ENCODE data around the gene TSEN54.

TSEN54 gene

DNA sequence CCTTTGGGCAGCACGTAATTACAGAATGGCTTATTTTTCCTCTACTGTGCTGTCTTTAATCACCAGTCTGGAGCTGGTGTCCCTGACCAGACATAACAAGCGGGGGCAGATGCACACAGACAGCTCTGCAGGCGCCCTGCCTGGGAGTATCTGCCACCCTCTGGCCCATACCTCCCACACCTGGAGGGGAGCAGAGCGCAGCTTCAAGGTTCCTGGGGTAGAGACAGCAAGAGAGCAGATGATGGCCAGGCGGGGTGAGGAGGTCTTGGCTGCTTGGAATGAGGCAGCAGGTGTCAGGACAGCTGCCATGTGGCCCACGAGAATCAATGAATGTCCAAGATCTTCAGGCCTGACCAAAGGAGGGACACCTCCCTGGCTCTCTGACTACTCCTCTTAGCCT, 36.0 kb upstream of the TSEN54 start:
- no peak overlapping the region for H3K4me3 ChIP-seq (ENCODE audit: low read depth, low read length)
- TF ChIP-seq, protein P1, sequence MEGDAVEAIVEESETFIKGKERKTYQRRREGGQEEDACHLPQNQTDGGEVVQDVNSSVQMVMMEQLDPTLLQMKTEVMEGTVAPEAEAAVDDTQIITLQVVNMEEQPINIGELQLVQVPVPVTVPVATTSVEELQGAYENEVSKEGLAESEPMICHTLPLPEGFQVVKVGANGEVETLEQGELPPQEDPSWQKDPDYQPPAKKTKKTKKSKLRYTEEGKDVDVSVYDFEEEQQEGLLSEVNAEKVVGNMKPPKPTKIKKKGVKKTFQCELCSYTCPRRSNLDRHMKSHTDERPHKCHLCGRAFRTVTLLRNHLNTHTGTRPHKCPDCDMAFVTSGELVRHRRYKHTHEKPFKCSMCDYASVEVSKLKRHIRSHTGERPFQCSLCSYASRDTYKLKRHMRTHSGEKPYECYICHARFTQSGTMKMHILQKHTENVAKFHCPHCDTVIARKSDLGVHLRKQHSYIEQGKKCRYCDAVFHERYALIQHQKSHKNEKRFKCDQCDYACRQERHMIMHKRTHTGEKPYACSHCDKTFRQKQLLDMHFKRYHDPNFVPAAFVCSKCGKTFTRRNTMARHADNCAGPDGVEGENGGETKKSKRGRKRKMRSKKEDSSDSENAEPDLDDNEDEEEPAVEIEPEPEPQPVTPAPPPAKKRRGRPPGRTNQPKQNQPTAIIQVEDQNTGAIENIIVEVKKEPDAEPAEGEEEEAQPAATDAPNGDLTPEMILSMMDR (IDR thresholded peaks at IDR 0.05; ENCODE audit: low read depth, low read length) = no peak
- DNase-seq (ENCODE audit: low read depth, low spot score) = no peak
- in situ Hi-C loops (cut with HindIII; ENCODE audit: low sequenced_read_pairs) = no loop called here

DNA sequence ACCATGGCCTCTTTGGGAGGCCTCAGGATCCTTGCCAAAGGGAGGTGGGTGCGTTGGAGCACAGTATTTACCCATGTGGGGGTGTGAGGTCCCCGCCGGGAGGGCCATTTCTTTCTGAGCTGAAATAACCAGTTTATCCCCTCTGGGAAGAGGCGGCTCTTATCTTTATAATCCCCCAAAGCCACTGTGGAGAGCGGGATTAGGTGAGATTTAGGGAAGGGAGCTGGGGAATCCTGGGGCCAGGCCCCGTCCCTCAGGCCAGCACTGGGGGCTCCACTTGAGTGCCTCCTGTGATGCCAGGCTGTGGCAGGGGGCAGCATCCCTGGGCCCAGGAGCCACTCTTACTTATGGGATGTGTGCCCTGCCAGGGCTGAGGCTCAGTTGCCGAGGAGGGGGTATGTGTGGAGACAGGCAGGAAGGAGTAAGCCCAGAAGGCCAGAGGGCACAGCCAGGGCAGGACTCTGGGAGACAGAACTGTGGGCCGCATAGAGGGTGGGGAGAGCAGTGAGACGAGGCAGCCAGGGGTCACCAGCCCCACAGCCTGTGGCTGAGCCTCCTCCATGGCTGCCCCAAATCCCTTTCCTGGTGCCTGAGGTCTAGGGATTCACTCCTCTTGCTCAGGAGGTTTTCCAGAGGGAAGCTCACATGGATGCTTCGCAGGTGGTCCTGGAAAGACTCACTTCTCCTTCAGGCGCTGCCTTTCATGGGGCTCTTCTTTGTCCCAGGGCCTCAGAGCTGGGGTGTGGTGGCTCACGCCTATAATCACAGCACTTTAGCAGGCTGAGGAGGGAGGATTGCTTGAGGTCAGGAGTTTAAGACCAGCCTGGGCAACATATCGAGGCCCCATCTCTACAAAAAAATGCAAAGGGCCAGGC, 34.9 kb upstream of the TSEN54 start:
- H3K4me3 ChIP-seq (ENCODE audit: low read depth, low read length) = no peak overlapping the region
- TF ChIP-seq, protein P1 (IDR thresholded peaks at IDR 0.05; ENCODE audit: low read depth, low read length) = no peak
- in situ Hi-C loops (cut with HindIII; ENCODE audit: low sequenced_read_pairs) = no loop called here
- DNase-seq (ENCODE audit: low read depth, low spot score) = no peak

DNA sequence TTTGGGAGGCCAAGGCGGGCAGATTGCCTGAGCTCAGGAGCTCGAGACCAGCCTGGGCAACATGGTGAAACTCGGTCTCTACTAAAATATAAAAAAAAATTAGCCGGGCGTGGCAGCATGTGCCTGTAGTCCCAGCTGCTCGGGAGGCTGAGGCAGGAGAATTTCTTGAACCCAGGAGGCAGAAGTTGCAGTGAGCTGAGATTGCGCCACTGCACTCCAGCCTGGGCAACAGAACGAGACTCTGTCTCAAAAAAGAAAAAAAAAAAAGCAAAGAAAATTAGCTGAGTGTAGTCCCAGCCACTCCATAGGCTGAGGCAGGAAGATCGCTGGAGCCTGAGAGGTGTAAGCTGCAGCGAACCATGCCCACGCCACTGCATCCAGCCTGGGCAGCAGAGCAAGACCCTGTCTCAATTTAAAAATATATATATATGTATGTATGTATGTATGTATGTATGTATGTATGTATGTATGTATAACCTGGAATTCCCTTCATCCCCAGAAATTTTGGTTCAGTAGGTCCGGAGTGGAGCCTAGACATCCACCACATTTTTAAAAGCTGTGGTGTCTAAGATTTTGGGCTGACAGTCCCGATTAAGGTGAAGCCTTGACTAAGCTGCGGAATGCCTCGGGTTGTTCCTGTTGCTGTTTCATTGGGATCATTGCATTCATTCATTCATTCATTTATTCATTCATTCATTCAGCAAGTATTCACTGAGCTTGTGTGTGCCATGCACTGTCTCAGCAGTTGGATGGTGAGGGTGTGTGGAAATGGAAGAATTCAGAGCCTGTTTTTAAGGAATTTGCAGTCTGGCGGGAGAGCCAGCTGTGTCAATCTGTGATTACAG, 34.0 kb upstream of the TSEN54 start:
- in situ Hi-C loops (cut with HindIII; ENCODE audit: low sequenced_read_pairs) = no loop called here
- TF ChIP-seq, protein P1 (IDR thresholded peaks at IDR 0.05; ENCODE audit: low read depth, low read length) = no peak
- no peak overlapping the region for H3K4me3 ChIP-seq (ENCODE audit: low read depth, low read length)
- no peak for DNase-seq (ENCODE audit: low read depth, low spot score)

DNA sequence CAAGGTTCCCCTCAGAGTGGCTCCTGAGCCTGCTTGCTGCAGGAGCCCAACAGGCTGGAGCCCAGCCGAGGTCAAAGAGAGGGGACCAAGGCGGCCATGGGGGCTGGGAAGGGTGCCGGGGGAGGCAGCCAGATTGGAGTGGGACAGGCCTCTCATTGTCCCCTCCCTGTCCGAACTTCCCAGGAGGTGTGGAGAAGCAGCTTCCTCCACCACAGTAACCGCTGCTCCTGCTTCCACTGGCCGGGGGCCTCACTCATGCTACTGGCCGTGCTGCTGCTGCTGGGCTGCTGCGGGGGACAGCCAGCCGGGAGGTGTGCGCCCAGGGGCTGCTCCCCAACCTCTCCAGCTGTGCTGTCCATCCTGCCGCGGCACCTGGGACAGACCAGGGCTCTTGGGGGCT, 30.6 kb upstream of the TSEN54 start:
- DNase-seq (ENCODE audit: low read depth, low spot score) = no peak
- H3K4me3 ChIP-seq (ENCODE audit: low read depth, low read length) = no peak overlapping the region
- in situ Hi-C loops (cut with HindIII; ENCODE audit: low sequenced_read_pairs) = no loop called here
- TF ChIP-seq, protein P1 (IDR thresholded peaks at IDR 0.05; ENCODE audit: low read depth, low read length) = no peak

DNA sequence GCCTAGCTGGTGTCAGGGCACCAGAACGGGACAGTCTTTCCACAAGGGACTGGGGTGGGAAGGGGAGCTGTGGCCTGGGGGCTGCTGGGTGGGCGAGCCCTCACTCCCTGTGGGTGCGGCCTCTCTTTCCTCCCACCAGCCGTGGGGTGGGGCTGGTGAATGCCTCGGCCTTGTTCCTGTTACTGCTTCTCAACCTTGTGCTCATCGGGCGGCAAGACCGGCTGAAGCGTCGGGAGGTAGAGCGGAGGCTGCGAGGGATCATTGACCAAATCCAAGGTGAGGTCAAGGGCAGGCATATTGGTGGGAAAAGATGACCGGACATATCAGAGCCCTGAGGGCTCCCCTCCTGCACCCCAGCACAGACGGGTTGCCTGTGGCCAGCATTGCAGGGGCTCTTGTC, 30.2 kb upstream of the TSEN54 start:
- in situ Hi-C loops (cut with HindIII; ENCODE audit: low sequenced_read_pairs) = no loop called here
- H3K4me3 ChIP-seq (ENCODE audit: low read depth, low read length) = no peak overlapping the region
- DNase-seq (ENCODE audit: low read depth, low spot score) = no peak
- TF ChIP-seq, protein P1 (IDR thresholded peaks at IDR 0.05; ENCODE audit: low read depth, low read length) = no peak

DNA sequence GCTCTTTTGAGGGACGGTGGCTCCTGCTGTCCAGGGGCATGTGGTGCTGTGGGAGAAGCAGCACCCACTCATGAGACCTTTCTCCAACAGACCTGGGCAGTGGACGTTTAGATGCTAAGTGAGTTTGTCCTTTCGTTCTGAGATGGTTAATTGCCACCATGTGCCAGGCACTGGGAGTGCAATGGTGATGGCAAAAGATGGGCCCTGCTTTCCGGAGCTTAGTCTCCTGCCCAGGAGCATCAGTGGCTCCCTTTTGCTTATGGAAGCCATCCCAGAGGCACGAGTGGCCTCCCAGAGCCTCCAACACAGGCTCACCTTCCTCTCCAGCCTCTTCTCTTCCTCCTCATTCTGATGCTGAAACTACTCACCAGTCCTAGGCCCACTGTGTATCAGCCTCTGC, 29.4 kb upstream of the TSEN54 start:
- no peak overlapping the region for H3K4me3 ChIP-seq (ENCODE audit: low read depth, low read length)
- DNase-seq (ENCODE audit: low read depth, low spot score) = no peak
- TF ChIP-seq, protein P1 (IDR thresholded peaks at IDR 0.05; ENCODE audit: low read depth, low read length) = no peak
- in situ Hi-C loops (cut with HindIII; ENCODE audit: low sequenced_read_pairs) = no loop called here

All from astrocyte of the spinal cord (primary cell).